Hypothalamus (tissue), 51 donors: ENCODE results near the gene GRM1.

Experiments used
- DNase-seq, 51 donors: peaks; one replicate each; lab custom pipeline; 2025; lab: John Stamatoyannopoulos, UW

Gene GRM1

GRCh38 chr6:146434732-146435390, 406.0 kb downstream of the GRM1 start:
- no peak for DNase-seq

- DNase-seq, result no peak
Observed at GRCh38 chr6:146441907-146442306, 413.0 kb downstream of the GRM1 start.

- no peak for DNase-seq
Observed at GRCh38 chr6:146444189-146444588, 415.3 kb downstream of the GRM1 start.

- no peak for DNase-seq
Observed at GRCh38 chr6:146445233-146445632, 416.4 kb downstream of the GRM1 start.

GRCh38 chr6:146456886-146457285, 428.0 kb downstream of the GRM1 start:
- no peak for DNase-seq

GRCh38 chr6:146460941-146461340, 432.1 kb downstream of the GRM1 start:
- no peak for DNase-seq

GRCh38 chr6:146470091-146470770, 441.4 kb downstream of the GRM1 start:
- no peak for DNase-seq

- no peak for DNase-seq
Observed at GRCh38 chr6:146472918-146473317, 444.1 kb downstream of the GRM1 start.

GRCh38 chr6:146481527-146481926, 452.7 kb downstream of the GRM1 start:
- DNase-seq, result no peak

- no peak for DNase-seq
Observed at GRCh38 chr6:146484411-146484810, 455.5 kb downstream of the GRM1 start.
